ENCODE results near the gene RNLS.
"Not testable (repeated sequence)": the region's sequence is repeated elsewhere in the genome, so short reads cannot be mapped to it uniquely, and the experiment has no call there.

RNLS gene

GRCh38 chr10:88343761-88344484 is 239.2 kb downstream of the RNLS start:
- DNase-seq (ENCODE audit: low read depth) = no peak

GRCh38 chr10:88342733-88343310 is 240.3 kb downstream of the RNLS start:
- DNase-seq (ENCODE audit: low read depth) = no peak

DNA sequence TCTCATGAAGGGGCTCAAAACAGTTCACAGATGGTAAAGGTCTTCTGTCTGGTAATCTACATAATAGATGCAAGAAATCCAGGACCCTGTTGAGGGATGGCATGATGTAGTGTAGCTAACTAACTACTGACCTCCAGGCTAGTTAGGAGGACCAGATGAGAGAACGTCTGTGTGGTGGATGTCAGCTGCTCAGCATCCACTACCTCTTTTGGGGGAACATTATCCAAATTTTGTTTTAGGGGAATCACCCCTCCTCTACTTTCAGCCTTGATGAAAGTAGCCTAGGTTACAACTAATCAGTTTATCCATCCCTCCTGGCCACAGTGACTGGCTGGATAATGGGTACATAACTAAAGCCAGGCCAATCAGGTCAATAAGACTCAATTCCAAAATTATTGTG is 246.0 kb downstream of the RNLS start:
- DNase-seq (ENCODE audit: low read depth) = no peak

DNA sequence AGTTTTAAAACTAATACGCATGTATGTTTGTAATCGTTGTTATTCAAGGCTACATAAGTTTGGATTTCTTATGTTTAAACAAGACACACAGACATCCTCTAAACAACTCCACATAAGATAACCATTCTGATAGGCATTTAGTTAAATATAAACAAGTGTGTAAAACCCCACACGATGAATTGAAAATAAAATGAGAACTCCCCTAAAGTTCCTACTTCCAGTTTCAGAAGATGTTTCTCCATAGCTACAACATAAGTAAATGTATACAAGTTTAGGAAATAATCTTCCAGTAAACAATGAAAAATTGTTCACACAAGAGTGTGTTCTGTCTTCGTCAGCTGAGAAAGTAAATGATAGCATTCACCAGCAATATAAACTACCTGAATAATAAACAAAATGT is 246.8 kb downstream of the RNLS start:
- no peak for DNase-seq (ENCODE audit: low read depth)

DNA sequence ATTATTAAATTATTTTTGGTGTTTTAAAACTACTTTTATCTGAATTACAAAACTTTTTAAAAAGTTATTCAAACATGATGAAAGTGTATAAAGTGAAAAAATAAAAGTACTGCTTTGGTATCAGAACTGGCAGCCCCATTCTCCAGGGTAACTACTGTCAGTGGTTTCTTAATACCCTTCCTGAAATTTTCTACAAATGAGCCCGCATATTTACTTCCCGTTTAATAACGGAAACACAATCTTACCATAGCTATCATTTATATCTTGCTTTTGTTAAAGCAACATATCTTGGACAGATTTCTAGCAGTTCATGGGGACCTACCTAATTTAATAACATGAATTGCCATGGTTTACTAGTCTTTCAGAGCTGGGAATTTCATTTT is 249.9 kb downstream of the RNLS start:
- no peak for DNase-seq (ENCODE audit: low read depth)

DNA sequence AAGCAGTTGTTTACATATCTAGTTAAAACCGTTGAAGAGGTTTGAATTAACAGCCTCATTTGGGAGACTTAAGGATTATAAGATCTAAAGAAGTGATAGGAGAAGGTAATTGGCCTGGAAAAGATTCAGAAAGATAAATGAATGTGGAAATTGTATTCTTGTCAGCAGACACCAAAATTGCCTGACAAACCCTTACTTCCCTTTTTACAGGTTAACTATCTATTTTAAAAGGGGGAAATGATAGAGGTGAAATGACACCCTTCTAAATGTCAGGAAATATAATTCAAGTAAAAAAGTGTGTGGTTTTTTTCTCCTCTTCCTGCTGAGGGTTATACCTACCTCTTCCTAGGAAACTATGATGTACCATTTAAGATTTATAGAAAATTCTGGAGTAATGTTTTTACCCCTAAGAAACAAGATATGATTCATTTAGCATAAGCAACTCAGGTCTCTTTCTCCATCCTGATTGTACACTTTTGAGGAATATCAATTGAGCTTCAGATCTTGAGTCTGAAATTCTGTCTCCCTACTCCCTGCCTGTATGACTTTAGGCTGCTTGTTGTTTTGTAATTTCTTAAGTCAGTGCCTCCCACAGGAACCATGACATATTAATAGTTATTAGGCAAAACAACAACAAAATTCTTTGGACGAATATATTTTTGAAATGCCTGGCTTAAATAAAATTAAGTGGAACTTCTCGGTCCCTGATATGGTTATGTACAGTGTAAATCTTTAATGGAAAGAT is 250.4 kb downstream of the RNLS start:
- no peak for DNase-seq (ENCODE audit: low read depth)

GRCh38 chr10:88330174-88330573 is 252.9 kb downstream of the RNLS start:
- no peak for DNase-seq (ENCODE audit: low read depth)

DNA sequence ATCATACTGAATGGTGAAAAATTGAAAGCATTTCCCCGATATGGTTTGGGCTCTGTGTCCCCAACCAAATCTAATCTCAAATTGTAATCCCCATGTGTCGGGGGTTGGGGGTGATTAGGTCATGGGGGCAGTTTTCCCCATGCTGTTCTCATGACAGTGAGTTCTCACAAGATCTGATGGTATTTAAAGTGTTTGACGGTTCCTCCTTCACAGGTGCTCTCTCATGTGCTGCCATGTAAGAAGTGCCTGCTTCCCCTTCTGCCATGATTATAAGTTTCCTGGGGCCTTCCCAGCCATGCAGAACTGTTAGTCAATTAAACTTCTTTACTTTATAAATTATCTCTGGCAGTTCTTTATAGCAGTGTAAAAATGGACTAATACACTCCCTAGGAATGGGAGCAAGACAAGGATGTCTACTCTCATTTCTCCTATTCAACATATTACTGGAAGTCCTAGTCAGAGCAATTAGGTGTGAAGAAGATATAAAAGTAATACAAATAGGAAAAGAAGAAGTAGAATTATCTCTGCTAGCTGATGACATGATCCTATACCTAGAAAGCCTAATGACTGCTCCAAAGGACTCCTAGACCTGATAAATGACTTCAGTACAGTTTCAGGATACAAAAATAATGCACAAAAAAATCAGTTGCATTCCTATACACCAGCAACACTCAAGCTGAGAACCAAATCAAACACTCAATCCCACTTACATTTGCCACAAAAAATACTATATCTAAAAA is 260.6 kb downstream of the RNLS start:
- DNase-seq (ENCODE audit: low read depth) = no peak

DNA sequence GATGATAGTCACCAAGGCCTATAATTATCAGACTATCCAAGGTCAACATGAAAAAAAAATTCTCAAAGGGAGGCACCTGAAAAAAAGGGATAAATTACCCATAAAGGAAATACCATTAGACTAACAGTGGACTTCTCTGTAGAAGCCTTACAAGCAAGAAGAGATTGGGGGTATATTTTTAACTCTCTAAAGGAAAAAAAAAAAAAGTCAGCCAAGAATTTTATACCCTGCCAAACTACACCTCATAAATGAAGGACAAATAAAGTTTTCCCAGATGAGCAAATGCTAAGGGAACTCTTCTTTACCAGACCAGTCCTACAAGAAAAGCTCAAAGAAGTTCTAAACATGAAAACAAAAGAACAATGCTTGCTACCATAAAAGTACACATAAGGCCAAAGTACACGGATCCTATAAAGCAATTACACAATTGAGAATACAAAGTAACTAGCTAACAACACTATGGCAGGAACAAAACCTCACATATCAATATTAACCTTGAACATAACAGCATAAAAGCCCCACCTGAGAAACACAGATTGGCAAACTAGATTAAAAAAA is 263.1 kb downstream of the RNLS start:
- no peak for DNase-seq (ENCODE audit: low read depth)

- no peak for DNase-seq (ENCODE audit: low read depth)
Measured at GRCh38 chr10:88318803-88319202, 264.3 kb downstream of the RNLS start.

- no peak for DNase-seq (ENCODE audit: low read depth)
Measured at GRCh38 chr10:88317099-88317498, 266.0 kb downstream of the RNLS start.

DNA sequence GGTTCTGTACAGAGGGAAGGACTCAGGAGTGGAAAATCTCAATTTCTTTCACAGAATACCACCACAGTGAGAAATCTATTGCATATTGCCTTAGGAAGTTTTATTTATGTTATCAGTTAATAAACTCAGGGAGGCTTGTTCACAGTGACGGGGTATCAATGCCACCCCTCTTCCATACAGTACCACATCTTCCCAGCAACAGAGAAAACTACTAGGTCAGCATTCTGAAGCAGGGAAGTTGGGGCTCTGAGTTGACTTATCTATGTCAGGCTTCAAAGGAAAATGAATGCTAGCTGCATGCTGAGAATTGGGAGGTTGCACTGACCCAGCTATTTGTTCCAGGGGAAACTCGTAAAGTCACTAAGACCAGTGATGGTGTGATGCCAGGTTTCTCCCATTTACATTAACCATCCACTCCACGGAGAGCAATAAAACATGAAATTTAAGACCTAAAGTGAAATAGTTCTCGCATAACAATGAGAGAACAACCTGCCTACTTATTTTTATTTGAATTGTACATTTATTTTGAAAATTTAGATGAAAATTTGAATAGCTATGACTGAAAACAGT is 266.7 kb downstream of the RNLS start:
- DNase-seq (ENCODE audit: low read depth) = no peak

DNA sequence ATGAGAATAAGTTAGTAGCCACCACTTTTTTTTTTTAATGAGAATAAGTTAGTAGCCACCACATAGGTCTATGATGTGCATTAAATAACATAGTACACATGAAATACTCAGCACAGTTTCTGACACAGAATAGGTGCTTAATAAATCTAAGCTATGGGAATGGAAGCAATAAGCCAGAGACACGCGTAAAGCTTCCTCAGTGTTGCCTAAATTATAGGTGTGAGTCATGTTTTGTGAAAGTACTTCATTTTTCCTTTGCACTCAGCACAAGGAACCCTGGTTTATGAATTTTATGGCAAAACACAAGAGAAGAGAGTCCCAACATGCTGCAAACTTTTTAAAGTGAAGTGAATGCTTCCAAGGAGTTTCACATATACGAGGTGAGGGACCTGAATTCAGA is 267.4 kb downstream of the RNLS start:
- DNase-seq (ENCODE audit: low read depth) = no peak

GRCh38 chr10:88314362-88314761 is 268.8 kb downstream of the RNLS start:
- DNase-seq (ENCODE audit: low read depth) = no peak

DNA sequence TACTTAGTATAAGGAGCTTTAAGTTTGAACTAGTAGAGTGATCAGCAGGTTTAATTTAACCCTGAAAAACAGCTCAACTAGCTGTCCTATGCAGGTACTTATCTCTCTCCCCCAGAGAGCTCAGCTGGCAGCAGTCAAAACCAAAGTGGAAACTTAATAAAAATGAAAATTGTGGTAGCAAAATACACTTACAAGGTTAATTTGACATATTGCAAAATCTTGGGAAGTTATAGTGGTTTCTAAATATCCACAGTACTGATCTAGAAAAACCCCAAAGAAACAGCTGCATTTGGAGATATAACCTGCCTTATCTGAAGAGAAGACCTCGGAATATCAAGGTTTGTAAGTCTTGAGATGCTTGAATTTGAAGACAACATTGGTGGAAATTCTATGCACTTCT is 269.2 kb downstream of the RNLS start:
- no peak for DNase-seq (ENCODE audit: low read depth)

DNA sequence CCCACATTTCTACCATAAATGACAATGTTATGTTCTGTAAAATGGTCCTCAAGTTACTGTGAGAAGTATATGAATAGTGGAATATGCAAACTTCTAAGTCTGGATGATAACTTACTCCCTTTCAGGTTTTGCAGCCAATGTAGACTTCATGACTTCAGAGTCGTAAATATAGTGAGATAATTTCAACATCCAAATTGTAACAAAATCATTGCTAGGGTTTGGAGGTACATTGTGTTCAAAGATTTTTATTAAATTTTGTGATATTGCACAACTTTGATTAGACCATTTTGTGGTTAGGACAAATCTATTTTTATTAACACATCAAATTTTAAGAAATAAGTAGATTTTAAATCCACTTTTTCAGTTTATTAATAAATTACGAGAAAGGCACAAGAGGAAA is 270.3 kb downstream of the RNLS start:
- DNase-seq (ENCODE audit: low read depth) = no peak

- no peak for DNase-seq (ENCODE audit: low read depth)
Measured at GRCh38 chr10:88311264-88311663, 271.9 kb downstream of the RNLS start.

DNA sequence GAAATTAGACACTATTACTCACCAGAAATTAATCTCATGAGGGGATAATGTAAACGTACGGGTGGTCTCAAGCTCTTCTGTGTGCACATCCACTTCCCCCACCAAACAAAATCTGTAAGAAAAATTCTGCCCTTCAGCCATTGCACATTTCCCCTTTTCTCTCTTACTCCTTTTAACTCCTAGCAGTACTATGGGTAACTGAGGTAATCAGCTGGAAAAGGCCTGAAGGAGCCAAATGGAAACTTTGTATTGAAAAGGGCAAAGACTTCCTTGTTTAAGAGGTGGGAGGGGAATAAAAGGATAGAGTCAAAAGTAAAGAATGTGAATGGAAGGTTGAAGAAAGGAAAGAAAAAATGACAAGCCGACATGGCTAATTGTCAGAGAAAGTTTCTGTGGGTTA is 273.8 kb downstream of the RNLS start:
- DNase-seq (ENCODE audit: low read depth) = no peak

DNA sequence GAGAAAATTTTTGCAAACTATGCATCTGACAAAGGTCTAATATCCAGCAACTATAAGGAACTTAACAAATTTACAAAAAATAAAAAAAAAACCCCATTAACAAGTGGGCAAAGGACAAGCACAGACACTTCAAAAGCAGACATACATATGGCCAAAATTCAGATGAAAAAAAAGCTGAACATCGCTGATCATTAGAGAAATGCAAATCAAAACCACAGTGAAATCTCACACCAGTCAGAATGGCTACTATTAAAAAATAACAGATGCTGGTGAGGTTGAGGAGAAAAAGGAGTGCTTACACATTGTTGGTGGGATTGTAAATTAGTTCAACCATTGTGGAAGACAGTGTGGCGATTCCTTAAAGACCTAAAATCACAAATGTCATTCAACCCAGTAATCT is 274.8 kb downstream of the RNLS start:
- not testable (repeated sequence) for DNase-seq (ENCODE audit: low read depth)

- no peak for DNase-seq (ENCODE audit: low read depth)
Measured at GRCh38 chr10:88299787-88300186, 283.3 kb downstream of the RNLS start.

DNA sequence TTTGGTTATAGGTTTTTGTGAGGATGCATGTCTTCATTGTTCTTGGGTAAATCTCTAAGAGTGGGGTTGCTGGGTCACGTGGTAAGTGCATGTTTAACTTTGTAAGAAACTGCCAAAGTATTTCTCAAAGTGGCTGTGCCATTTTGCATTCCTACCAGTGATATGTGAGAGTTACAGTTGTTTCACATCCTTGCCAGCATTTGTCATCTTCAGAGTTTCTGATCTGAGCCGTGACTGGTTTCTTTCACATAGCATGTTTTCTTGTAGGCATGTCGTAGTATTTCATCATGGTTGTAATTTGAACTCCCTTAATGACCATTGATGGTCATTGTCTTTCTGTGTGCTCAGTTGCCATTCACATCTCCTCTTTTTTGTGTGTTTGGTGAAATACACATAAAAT is 286.0 kb downstream of the RNLS start:
- no peak for DNase-seq (ENCODE audit: low read depth)

GRCh38 chr10:88293651-88294230 is 289.4 kb downstream of the RNLS start:
- no peak for DNase-seq (ENCODE audit: low read depth)
